HCT116 (cell line): ENCODE data around the gene COMMD10. TPM values are rescaled to one million over a fixed set of nuclear protein-coding genes. Genes with fewer than 3 reads are reported as not detected.

Experiments
- ATAC-seq: fragments of 200-7000 bp; cut with Tn5 transposase; 2 replicates; pipeline ENCODE4 v1.9.1; 2020; ENCODE audit warnings: mild to moderate bottlenecking, moderate library complexity
- Bru-seq: library from RNA; stranded (reverse); fragments of 400-500 nt; gene quantifications from one replicate; lab custom pipeline; 2021; lab: Mats Ljungman, UMichigan
- BruChase-seq, 2 experiments: library from RNA; stranded (reverse); fragments of 400-500 nt; gene quantifications; one replicate each; lab custom pipeline; 2021; lab: Mats Ljungman, UMichigan
- BruUV-seq: library from RNA; stranded (reverse); fragments of 400-500 nt; replicated peaks from 2 replicates; lab custom pipeline; 2021; lab: Mats Ljungman, UMichigan
- CTCF ChIA-PET: fragments of 300-600 bp; sonication (Branson Sonifier 250); formaldehyde crosslinking; loops from one replicate; lab custom pipeline; 2021; ENCODE audit warnings: antibody characterized with exemption; lab: Charles Lee
- POLR2A ChIA-PET: fragments of 300-600, 350-600 bp; sonication (Branson Sonifier 250); formaldehyde crosslinking; loops from one replicate; lab custom pipeline; 2021; ENCODE audit warnings: antibody characterized with exemption; lab: Charles Lee
- RAD21 ChIA-PET, 2 experiments: fragments of 300-600 bp; sonication (Branson Sonifier 250); formaldehyde crosslinking; loops; one replicate each; lab custom pipeline; 2023; ENCODE audit warnings: low total read pairs in 2 of 2; ENCODE audit not compliant: uncharacterized antibody in 2 of 2, unreplicated experiment in 2 of 2, low non-redundant PET in 1 of 2; lab: Charles Lee
- DNase-seq: peaks from one replicate; pipeline ENCODE4 v3.0.0-alpha.2; 2010; ENCODE audit warnings: low read depth, low spot score
- H2AFZ ChIP-seq: fragments of 200-600 bp; shearing (Covaris generic), sonication (generic); 2 replicates; pipeline ENCODE4 v1.6.1; 2017; ENCODE audit warnings: low read depth, mixed run types, mixed read lengths, antibody characterized with exemption, low read length; ENCODE audit not compliant: poor library complexity, severe bottlenecking
- H3K27ac ChIP-seq: 2 replicates; pipeline ENCODE4 v1.5.1; 2012; ENCODE audit warnings: low read depth, low read length
- H3K27me3 ChIP-seq: fragments of 200-600 bp; sonication (generic); 2 replicates; pipeline ENCODE4 v1.6.1; 2016; ENCODE audit warnings: mixed run types, low read length, mixed read lengths; ENCODE audit not compliant: insufficient read depth
- H3K36me3 ChIP-seq, 2 experiments: fragments of 200-500 bp in 1 of 2; fragments of 200-600 bp in 1 of 2; sonication (Bioruptor generic) in 1 of 2; sonication (generic) in 1 of 2; 2 replicates each; pipeline versions ENCODE4 v1.5.1 to v1.6.1; 2014 to 2016; ENCODE audit warnings: low read length in 2 of 2, inconsistent platforms in 1 of 2, mixed read lengths in 1 of 2, mixed run types in 1 of 2; ENCODE audit not compliant: insufficient read depth in 2 of 2, control insufficient read depth in 1 of 2
- H3K4me1 ChIP-seq, 2 experiments: fragments of 200-600 bp in 1 of 2; sonication (generic) in 1 of 2; 2 replicates each; pipeline versions ENCODE4 v1.5.1 to v1.6.1; 2012 to 2017; ENCODE audit warnings: low read length in 2 of 2, inconsistent platforms in 1 of 2, mild to moderate bottlenecking in 1 of 2, mixed read lengths in 1 of 2, mixed run types in 1 of 2, moderate library complexity in 1 of 2; ENCODE audit not compliant: insufficient read depth in 2 of 2, control insufficient read depth in 1 of 2
- H3K4me2 ChIP-seq: fragments of 200-600 bp; sonication (generic); 2 replicates; pipeline ENCODE4 v1.6.1; 2017; ENCODE audit warnings: mixed run types, low read length, mixed read lengths
- H3K4me3 ChIP-seq, 2 experiments: fragments of 200-600 bp in 1 of 2; sonication (generic) in 1 of 2; replicated peaks in 1 of 2; 2 replicates each; pipeline ENCODE4 v1.5.1; 2011 to 2016; ENCODE audit warnings: low read length in 2 of 2, control low read depth in 1 of 2, low read depth in 1 of 2, mild to moderate bottlenecking in 1 of 2, mixed read lengths in 1 of 2, mixed run types in 1 of 2
- H3K79me2 ChIP-seq: fragments of 200-600 bp; sonication (generic); 2 replicates; pipeline ENCODE4 v1.6.1; 2017; ENCODE audit warnings: mild to moderate bottlenecking, mixed run types, low read length, moderate library complexity, mixed read lengths; ENCODE audit not compliant: insufficient read depth
- H3K9ac ChIP-seq: fragments of 200-600 bp; sonication (generic); 2 replicates; pipeline ENCODE4 v1.6.1; 2016; ENCODE audit warnings: low read length, mixed read lengths
- H3K9me2 ChIP-seq: fragments of 200-600 bp; sonication (generic), shearing (Covaris generic); 2 replicates; pipeline ENCODE4 v1.6.1; 2017; ENCODE audit warnings: mixed run types, mild to moderate bottlenecking, moderate library complexity; ENCODE audit not compliant: insufficient read depth
- H3K9me3 ChIP-seq, 2 experiments: fragments of 200-500 bp in 1 of 2; fragments of 200-600 bp in 1 of 2; sonication (Bioruptor generic) in 1 of 2; sonication (generic) in 1 of 2; 2 replicates each; pipeline ENCODE4 v1.6.1; 2014 to 2017; ENCODE audit warnings: low read length in 2 of 2, mixed read lengths in 2 of 2, inconsistent platforms in 1 of 2, low read depth in 1 of 2, mild to moderate bottlenecking in 1 of 2, mixed run types in 1 of 2, moderate library complexity in 1 of 2; ENCODE audit not compliant: control insufficient read depth in 1 of 2, insufficient read depth in 1 of 2
- H4K20me1 ChIP-seq: fragments of 200-600 bp; sonication (generic), shearing (Covaris generic); 2 replicates; pipeline ENCODE4 v1.6.1; 2017; ENCODE audit warnings: mixed run types, mild to moderate bottlenecking, moderate library complexity; ENCODE audit not compliant: insufficient read depth
- ATF3 ChIP-seq: IDR thresholded peaks from 2 replicates; pipeline ENCODE4 v1.6.1; 2012
- CEBPB ChIP-seq: IDR thresholded peaks from 2 replicates; pipeline ENCODE4 v1.6.1; 2012; ENCODE audit warnings: low read depth
- EGR1 ChIP-seq: IDR thresholded peaks from 2 replicates; pipeline ENCODE4 v1.6.1; 2012; ENCODE audit warnings: low read depth
- ELF1 ChIP-seq: IDR thresholded peaks from 2 replicates; pipeline ENCODE4 v1.6.1; 2012; ENCODE audit warnings: low read depth, borderline replicate concordance
- EZH2phosphoT487 ChIP-seq: fragments of 200-600 bp; IDR thresholded peaks from 2 replicates; pipeline ENCODE4 v1.6.1; 2018; ENCODE audit warnings: antibody characterized with exemption, borderline replicate concordance
- FOSL1 ChIP-seq: IDR thresholded peaks from 2 replicates; pipeline ENCODE4 v1.6.1; 2012; ENCODE audit warnings: low read depth
- JUND ChIP-seq: IDR thresholded peaks from 2 replicates; pipeline ENCODE4 v1.6.1; 2012
- MAX ChIP-seq: IDR thresholded peaks from 2 replicates; pipeline ENCODE4 v1.6.1; 2012
- POLR2A ChIP-seq: IDR thresholded peaks from 2 replicates; pipeline ENCODE4 v1.7.0; 2011; ENCODE audit warnings: borderline replicate concordance; ENCODE audit not compliant: insufficient read depth, insufficient read length; ENCODE audit errors: extremely low read depth
- POLR2AphosphoS5 ChIP-seq: IDR thresholded peaks from 2 replicates; pipeline ENCODE4 v1.6.1; 2011; ENCODE audit warnings: mild to moderate bottlenecking, low read depth, low read length, moderate library complexity
- RAD21 ChIP-seq: IDR thresholded peaks from 2 replicates; pipeline ENCODE4 v1.6.1; 2012; ENCODE audit warnings: low read depth, mild to moderate bottlenecking
- REST ChIP-seq: IDR thresholded peaks from 2 replicates; pipeline ENCODE4 v1.6.1; 2012; ENCODE audit warnings: low read depth
- SIN3A ChIP-seq: IDR thresholded peaks from 2 replicates; pipeline ENCODE4 v1.6.1; 2012; ENCODE audit warnings: low read depth
- SP1 ChIP-seq: IDR thresholded peaks from 2 replicates; pipeline ENCODE4 v1.6.1; 2012; ENCODE audit warnings: low read depth
- SRF ChIP-seq: IDR thresholded peaks from 2 replicates; pipeline ENCODE4 v1.6.1; 2012; ENCODE audit warnings: low read depth
- TCF7L2 ChIP-seq: IDR thresholded peaks from 2 replicates; pipeline ENCODE4 v1.7.0; 2011; ENCODE audit warnings: borderline replicate concordance, inconsistent platforms; ENCODE audit not compliant: insufficient read depth, insufficient read length; ENCODE audit errors: extremely low read depth
- YY1 ChIP-seq: IDR thresholded peaks from 2 replicates; pipeline ENCODE4 v1.6.1; 2011; ENCODE audit warnings: low read length, low read depth, moderate library complexity, mild to moderate bottlenecking; ENCODE audit not compliant: insufficient replicate concordance; ENCODE audit errors: extremely low read depth
- ZFX ChIP-seq: fragments of 450-650 bp; IDR thresholded peaks from 2 replicates; pipeline ENCODE4 v1.6.1; 2017
- ZNF274 ChIP-seq: fragments of 200-500 bp; sonication (Bioruptor generic); IDR thresholded peaks from 2 replicates; pipeline ENCODE4 v1.6.1; 2014; ENCODE audit warnings: mild to moderate bottlenecking, low read depth, low read length, inconsistent platforms
- intact Hi-C: fragments of 100-400 bp; cut with micrococcal nuclease; formaldehyde crosslinking; loops from 2 replicates; pipeline ENCODE4 v1.10.0; 2022
- long read RNA-seq: library from polyadenylated mRNA; unstranded; transcript quantifications from one replicate; pipeline ENCODE4 v2.0.0, GENCODE V29; 2021; ENCODE audit not compliant: unreplicated experiment
- polyA plus RNA-seq: library from polyadenylated mRNA; unstranded; fragments of >200 nt; gene quantifications from 2 replicates; pipeline ENCODE4 v1.2.1, GENCODE V29; 2012; ENCODE audit warnings: missing spikeins
- total RNA-seq: library from RNA; stranded (reverse); gene quantifications from one replicate; pipeline ENCODE4 v1.2.1, GENCODE V29; 2021; ENCODE audit not compliant: unreplicated experiment
- TF ChIP-seq, protein P1 (sequence below): IDR thresholded peaks from 2 replicates; pipeline ENCODE4 v1.6.1; 2011; ENCODE audit warnings: mild to moderate bottlenecking, low read length, moderate library complexity; ENCODE audit not compliant: insufficient replicate concordance; ENCODE audit errors: extremely low read depth

COMMD10 gene
- total RNA-seq (35.3 TPM), Bru-seq, nascent RNA (percentile 86 among the genes with signal in this experiment), BruChase-seq, experiment 1, labeled RNA remaining after a 6-hour chase (percentile 67 among the genes with signal in this experiment), BruChase-seq, experiment 2, labeled RNA remaining after a 2-hour chase (percentile 75 among the genes with signal in this experiment)
- 12.0 and 15.6 TPM in 2 replicates for polyA plus RNA-seq
- long read RNA-seq, transcript COMMD10-201 (7 exons, 1,469 nt): major isoform, 46 of 53 reads
- long read RNA-seq, partial matches to known transcripts: 0 of 53 reads
- long read RNA-seq, other reads (novel, unspliced or antisense): 7 of 53 reads

DNA sequence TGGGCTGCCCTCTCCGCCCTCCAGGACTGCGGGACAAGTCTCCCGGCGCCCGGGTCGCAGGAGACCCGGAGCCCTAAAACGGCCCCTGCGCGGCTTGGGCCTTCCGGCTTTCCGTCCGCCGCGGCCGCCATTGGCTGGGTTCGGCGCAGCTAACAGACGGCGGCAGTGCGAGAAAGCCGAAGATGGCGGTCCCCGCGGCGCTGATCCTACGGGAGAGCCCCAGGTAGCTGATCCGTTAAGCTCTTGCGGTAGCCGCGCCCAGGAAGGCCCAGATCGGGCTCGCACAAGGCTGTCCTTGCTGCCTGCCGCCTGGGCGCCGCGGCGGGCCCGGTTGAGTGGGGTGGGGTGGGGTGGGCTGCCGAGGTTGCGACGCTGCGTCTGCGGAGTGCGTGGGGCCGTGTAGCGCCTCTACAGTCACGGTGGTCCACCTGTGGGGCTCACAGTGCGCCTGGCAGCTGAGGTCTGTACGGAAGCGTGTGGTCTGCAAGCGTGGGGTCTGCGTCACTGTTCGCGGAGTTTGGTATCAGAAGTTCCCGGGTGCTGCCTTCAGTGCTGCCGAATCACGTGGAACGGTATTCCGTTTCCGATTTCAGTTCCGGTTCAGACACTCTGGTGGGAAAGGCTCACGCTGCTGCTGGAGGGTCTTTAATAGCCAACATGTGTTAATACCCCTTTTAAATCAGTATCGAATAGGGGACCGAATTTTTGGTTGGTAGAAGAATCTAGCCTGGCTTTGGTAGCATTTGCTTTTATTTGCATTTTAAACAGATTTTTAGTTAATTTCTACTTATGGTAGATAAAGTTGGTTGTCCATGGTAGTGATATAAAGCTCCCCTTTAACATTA is at the start of gene COMMD10:
TSS of gene COMMD10 (plus strand) at position 155 of the 845 bp plus-strand sequence.
- peaks cover 7 to 43% of the 10 kb centered on the region in 2 experiments for H3K4me1 ChIP-seq
- H3K27ac ChIP-seq: peak within 1 kb of the TSS; percentile 88
- intact Hi-C loops: loop anchor here (1.0 kb wide), 1 partner anchor 156 kb away; no protein-coding TSS in a partner anchor
- ATAC-seq (peak; percentile 86), DNase-seq (peak; percentile 85)
- H3K36me3 ChIP-seq: no peaks in the 10 kb centered on the region
- H3K79me2 ChIP-seq: peaks cover 72% of the 10 kb centered on the region
- peak within 1 kb of the TSS; percentile 82 for H3K9ac ChIP-seq
- H4K20me1 ChIP-seq: no peaks in the 10 kb centered on the region
- ChIA-PET CTCF (no interaction called here), RAD21 (no interaction called here), POLR2A (interaction anchor here (0.7 to 1.5 kb wide), 6 partner anchors 10 to 480 kb away, joined by 3 to 4 read pairs (median 4); no protein-coding TSS in a partner anchor)
- no peak within 1 kb of the TSS for H2AFZ ChIP-seq
- no peaks in the 10 kb centered on the region for H3K9me3 ChIP-seq
- no TSS peak for BruUV-seq
- H3K4me3 ChIP-seq: peak within 1 kb of the TSS; percentile 67 to 80
- peak within 1 kb of the TSS; percentile 91 for H3K4me2 ChIP-seq
- no peaks in the 10 kb centered on the region for H3K27me3 ChIP-seq
- no peaks in the 10 kb centered on the region for H3K9me2 ChIP-seq
- TF ChIP-seq, protein P1, sequence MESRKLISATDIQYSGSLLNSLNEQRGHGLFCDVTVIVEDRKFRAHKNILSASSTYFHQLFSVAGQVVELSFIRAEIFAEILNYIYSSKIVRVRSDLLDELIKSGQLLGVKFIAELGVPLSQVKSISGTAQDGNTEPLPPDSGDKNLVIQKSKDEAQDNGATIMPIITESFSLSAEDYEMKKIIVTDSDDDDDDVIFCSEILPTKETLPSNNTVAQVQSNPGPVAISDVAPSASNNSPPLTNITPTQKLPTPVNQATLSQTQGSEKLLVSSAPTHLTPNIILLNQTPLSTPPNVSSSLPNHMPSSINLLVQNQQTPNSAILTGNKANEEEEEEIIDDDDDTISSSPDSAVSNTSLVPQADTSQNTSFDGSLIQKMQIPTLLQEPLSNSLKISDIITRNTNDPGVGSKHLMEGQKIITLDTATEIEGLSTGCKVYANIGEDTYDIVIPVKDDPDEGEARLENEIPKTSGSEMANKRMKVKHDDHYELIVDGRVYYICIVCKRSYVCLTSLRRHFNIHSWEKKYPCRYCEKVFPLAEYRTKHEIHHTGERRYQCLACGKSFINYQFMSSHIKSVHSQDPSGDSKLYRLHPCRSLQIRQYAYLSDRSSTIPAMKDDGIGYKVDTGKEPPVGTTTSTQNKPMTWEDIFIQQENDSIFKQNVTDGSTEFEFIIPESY: peak; percentile 54
- TF ChIP-seq CEBPB (no peak), FOSL1 (no peak), REST (no peak), SIN3A (peak; percentile 79; the same call in 1 of the 2 replicates), POLR2AphosphoS5 (peak; percentile 96), ATF3 (no peak), SRF (peak; percentile 22; the same call in 1 of the 2 replicates), EGR1 (no peak), MAX (peak; percentile 96), RAD21 (no peak), POLR2A (peak; percentile 91), YY1 (peak; percentile 95), JUND (no peak), ZFX (peak; percentile 93), EZH2phosphoT487 (no peak), SP1 (peak; percentile 38), TCF7L2 (peak; percentile 72), ZNF274 (no peak), ELF1 (peak; percentile 27)
